Measurements from ENCODE around the gene FREM1. TPM values are rescaled to one million over a fixed set of nuclear protein-coding genes. Genes with fewer than 3 reads are reported as not detected.
"Not testable (repeated sequence)": the region's sequence is repeated elsewhere in the genome, so short reads cannot be mapped to it uniquely, and the experiment has no call there.

FREM1 gene
- not detected in 2 replicates for total RNA-seq (2014; rRNA removed; shearing (Covaris generic))

- no peak for DNase-seq (ENCODE audit: low read depth)
Measured at GRCh38 chr9:14909961-14910805, at the start of gene FREM1. FREM1 (minus strand) TSS chr9:14910428; CDS start chr9:14868977, 41,451 bp downstream.

GRCh38 chr9:14958989-14959388 is 48.8 kb upstream of the FREM1 start:
- no peak for DNase-seq (ENCODE audit: low read depth)

- no peak for DNase-seq (ENCODE audit: low read depth)
Measured at GRCh38 chr9:14957109-14957508, 46.9 kb upstream of the FREM1 start.

- DNase-seq (ENCODE audit: low read depth): no peak
Measured at GRCh38 chr9:14956208-14956607, 46.0 kb upstream of the FREM1 start.

GRCh38 chr9:14945351-14945750 is 35.1 kb upstream of the FREM1 start:
- no peak for DNase-seq (ENCODE audit: low read depth)

- no peak for DNase-seq (ENCODE audit: low read depth)
Measured at GRCh38 chr9:14941501-14942405, 31.5 kb upstream of the FREM1 start.

GRCh38 chr9:14939378-14939777 is 29.1 kb upstream of the FREM1 start:
- DNase-seq (ENCODE audit: low read depth): no peak

GRCh38 chr9:14937216-14937615 is 27.0 kb upstream of the FREM1 start:
- no peak for DNase-seq (ENCODE audit: low read depth)

- no peak for DNase-seq (ENCODE audit: low read depth)
Measured at GRCh38 chr9:14936491-14936890, 26.3 kb upstream of the FREM1 start.

GRCh38 chr9:14935964-14936363 is 25.7 kb upstream of the FREM1 start:
- no peak for DNase-seq (ENCODE audit: low read depth)

GRCh38 chr9:14935106-14935751 is 25.0 kb upstream of the FREM1 start:
- DNase-seq (ENCODE audit: low read depth): no peak

- DNase-seq (ENCODE audit: low read depth): no peak
Measured at GRCh38 chr9:14932641-14933040, 22.4 kb upstream of the FREM1 start.

GRCh38 chr9:14932231-14932630 is 22.0 kb upstream of the FREM1 start:
- no peak for DNase-seq (ENCODE audit: low read depth)

- DNase-seq (ENCODE audit: low read depth): no peak
Measured at GRCh38 chr9:14926941-14927624, 16.9 kb upstream of the FREM1 start.

- peak; percentile 16 for DNase-seq (ENCODE audit: low read depth)
Measured at GRCh38 chr9:14924230-14925219, 14.3 kb upstream of the FREM1 start.

- no peak for DNase-seq (ENCODE audit: low read depth)
Measured at GRCh38 chr9:14923701-14924100, 13.5 kb upstream of the FREM1 start.

GRCh38 chr9:14920805-14921204 is 10.6 kb upstream of the FREM1 start:
- DNase-seq (ENCODE audit: low read depth): not testable (repeated sequence)

- no peak for DNase-seq (ENCODE audit: low read depth)
Measured at GRCh38 chr9:14913366-14913765, 3.1 kb upstream of the FREM1 start.

- no peak for DNase-seq (ENCODE audit: low read depth)
Measured at GRCh38 chr9:14912859-14913258, 2.6 kb upstream of the FREM1 start.

- no peak for DNase-seq (ENCODE audit: low read depth)
Measured at GRCh38 chr9:14911046-14911445, 818 bp upstream of the FREM1 start.

Measured in Daoy (cell line).